Activated CD8-positive, alpha-beta T cell treated with anti-CD3 and anti-CD28 coated beads, Interleukin-2, amount 10 ng/mL, durations not matched to agents 7 days and 5 days (primary cell): ENCODE results near the gene CMC2. TPM values are rescaled to one million over a fixed set of nuclear protein-coding genes. Genes with fewer than 3 reads are reported as not detected.

Source experiments
- ATAC-seq: fragments of 150-1000 bp; cut with Tn5 transposase; one replicate; pipeline ENCODE4 v1.10.0; 2021; ENCODE audit warnings: moderate library complexity
- CTCF ChIA-PET: fragments of 350-600 bp; sonication (Branson Sonifier 250); formaldehyde crosslinking; loops from one replicate; lab custom pipeline; 2021; ENCODE audit warnings: antibody characterized with exemption; lab: Charles Lee
- POLR2A ChIA-PET: fragments of 350-600 bp; sonication (Branson Sonifier 250); formaldehyde crosslinking; loops from one replicate; lab custom pipeline; 2021; ENCODE audit warnings: antibody characterized with exemption; lab: Charles Lee
- DNase-seq: peaks from one replicate; pipeline ENCODE4 v3.0.0-alpha.2; 2020
- H3K27ac Mint-ChIP-seq: one replicate; pipeline ENCODE4 v1.8.0; 2021; ENCODE audit warnings: mild to moderate bottlenecking, mixed read lengths
- H3K27me3 Mint-ChIP-seq: one replicate; pipeline ENCODE4 v1.8.0; 2021; ENCODE audit warnings: low read depth, mixed read lengths
- H3K36me3 Mint-ChIP-seq: one replicate; pipeline ENCODE4 v1.8.0; 2021; ENCODE audit warnings: low read depth, mixed read lengths
- H3K4me1 Mint-ChIP-seq: one replicate; pipeline ENCODE4 v1.8.0; 2021; ENCODE audit warnings: low read depth, mixed read lengths
- H3K4me3 Mint-ChIP-seq: one replicate; pipeline ENCODE4 v1.8.0; 2021; ENCODE audit warnings: mild to moderate bottlenecking, mixed read lengths
- H3K9me3 Mint-ChIP-seq: one replicate; pipeline ENCODE4 v1.8.0; 2022; ENCODE audit warnings: mixed read lengths; ENCODE audit not compliant: insufficient read depth
- total RNA-seq, 2 experiments: library from RNA; stranded (reverse); gene quantifications; one replicate each; pipeline ENCODE4 v1.2.3, GENCODE V29; 2021

Gene CMC2
- 100 to 1,000 TPM in 1 of 2 experiments, 10 to 100 TPM in 1; 95.9 to 108 TPM for total RNA-seq

DNA sequence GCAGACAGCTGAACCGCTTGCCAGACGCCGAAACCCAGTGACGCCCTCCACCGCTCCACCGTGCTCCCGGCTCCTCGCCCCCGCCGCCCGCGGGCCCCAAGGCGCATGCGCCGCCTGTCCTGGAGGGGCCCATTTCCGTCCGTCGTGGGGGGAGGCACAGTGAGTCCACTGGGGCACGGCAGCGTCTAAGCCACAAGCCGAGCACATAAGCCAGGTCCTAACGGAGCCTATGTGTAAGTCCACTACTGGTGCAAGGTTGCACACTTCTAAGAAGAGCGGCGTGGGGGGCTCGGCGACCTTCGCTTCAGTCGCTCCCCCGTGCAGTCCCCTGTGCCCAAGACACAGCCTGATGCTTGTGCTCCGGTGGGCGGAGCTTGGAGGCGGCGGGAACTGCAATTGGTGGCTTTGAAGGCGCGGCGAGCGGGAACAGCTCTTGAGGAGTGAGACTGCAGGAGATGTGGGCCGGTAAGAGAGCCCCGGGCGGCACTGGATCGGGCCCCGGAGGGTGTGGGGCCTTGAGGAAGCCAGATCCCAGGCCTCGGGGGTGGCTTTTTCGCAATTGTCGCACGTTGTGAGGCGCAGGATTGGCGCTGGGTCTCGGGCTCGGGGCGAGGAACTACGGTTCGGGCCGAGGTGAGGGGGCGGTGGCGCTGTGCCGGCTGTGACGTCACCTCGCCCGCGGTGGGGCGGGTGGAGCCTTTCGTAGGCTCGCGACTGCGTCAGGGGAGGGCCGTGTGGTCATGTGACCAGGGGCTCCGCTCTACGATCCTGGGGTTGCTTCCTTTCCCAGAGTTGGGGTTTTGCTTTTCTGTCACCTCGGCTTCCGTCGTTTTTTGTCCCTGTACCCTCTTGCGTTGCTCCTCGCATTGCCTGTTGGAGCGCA is at the start of gene CMC2, which contains the start of gene CENPN:
Gene CMC2, minus strand, starts transcription at position 73 of the 883 bp plus-strand sequence. CDS start 9,491 bp downstream, outside the sequence.
Gene CENPN, plus strand, starts transcription at position 402 of the 883 bp plus-strand sequence. CDS start 4,726 bp downstream, outside the sequence.
- Mint-ChIP-seq H3K27ac (peak within 1 kb of the TSS; percentile 100), H3K4me1 (peaks cover 48% of the 10 kb centered on the region), H3K4me3 (peak within 1 kb of the TSS; percentile 87), H3K36me3 (peaks cover 30% of the 10 kb centered on the region), H3K27me3 (no peaks in the 10 kb centered on the region), H3K9me3 (no peaks in the 10 kb centered on the region)
- CTCF ChIA-PET: interaction anchor here (0.6 to 2.0 kb wide), 5 partner anchors 11 to 29 kb away, joined by 3 to 13 read pairs (median 3); partner anchors contain the start of gene ATMIN
- DNase-seq: peak; percentile 98
- ATAC-seq: peak; percentile 87
- POLR2A ChIA-PET: interaction anchor here (0.7 to 1.8 kb wide), 7 partner anchors 10 to 70 kb away, joined by 3 to 17 read pairs (median 3); partner anchors contain the start of genes ATMIN and C16orf46

DNA sequence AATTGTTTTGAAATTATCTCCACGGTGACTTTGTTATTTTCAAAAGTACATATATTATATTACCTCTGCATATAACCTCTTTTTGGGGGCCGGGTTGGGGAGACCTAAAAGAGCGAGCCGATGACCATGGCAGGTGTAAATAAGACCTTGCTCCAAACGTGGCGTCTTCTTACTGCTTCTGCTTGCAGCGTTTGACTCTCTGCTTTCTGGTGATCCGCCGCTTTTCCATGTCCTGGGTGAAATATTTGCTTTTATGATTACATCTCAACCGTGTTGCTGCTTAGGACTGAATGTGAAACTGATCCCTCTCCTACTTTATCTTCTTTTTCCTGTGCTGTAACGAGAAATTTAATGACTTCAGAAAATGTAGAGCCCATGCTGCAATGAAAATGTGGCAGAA is 47.1 kb upstream of the CMC2 start:
- Mint-ChIP-seq H3K9me3 (peaks cover 16% of the 10 kb centered on the region), H3K4me1 (no peaks in the 10 kb centered on the region), H3K27me3 (no peaks in the 10 kb centered on the region), H3K36me3 (peaks cover 7% of the 10 kb centered on the region), H3K27ac (no peak overlapping the region), H3K4me3 (no peak overlapping the region)
- no peak for DNase-seq
- ChIA-PET CTCF (no interaction called here), POLR2A (no interaction called here)
- no peak for ATAC-seq

- H3K27me3 Mint-ChIP-seq: no peaks in the 10 kb centered on the region
- peaks cover 54% of the 10 kb centered on the region for H3K36me3 Mint-ChIP-seq
- no peak overlapping the region for H3K27ac Mint-ChIP-seq
- ChIA-PET CTCF (interaction anchor here (1.7 kb wide), 1 partner anchor 34 kb away, joined by 4 read pairs; the partner anchor contains the start of gene C16orf46), POLR2A (no interaction called here)
- H3K4me3 Mint-ChIP-seq: no peak overlapping the region
- DNase-seq: no peak
- peaks cover 9% of the 10 kb centered on the region for H3K4me1 Mint-ChIP-seq
- ATAC-seq: no peak
- no peaks in the 10 kb centered on the region for H3K9me3 Mint-ChIP-seq
These were observed 36.1 kb upstream of the CMC2 start for GRCh38 chr16:81042821-81043220.

DNA sequence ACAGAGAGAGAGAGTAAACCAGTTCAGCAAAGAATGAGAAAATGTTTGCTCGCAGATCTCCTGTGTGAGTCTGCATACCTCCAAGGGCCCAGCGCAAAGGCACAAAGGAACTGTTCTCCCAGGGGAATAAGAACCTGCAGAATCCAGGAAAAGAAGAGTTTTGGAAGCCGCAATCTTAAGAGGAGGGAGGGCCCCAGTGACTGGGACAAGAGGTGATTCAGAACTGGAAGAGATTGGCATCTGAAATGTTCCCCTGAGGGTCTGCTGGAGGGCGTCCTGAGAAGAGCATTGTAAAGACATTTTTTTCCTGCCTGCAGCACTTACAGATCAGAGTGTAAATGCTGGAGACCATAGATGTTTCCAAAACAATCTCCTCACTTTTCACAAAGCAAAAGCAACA is 35.0 kb upstream of the CMC2 start:
- CTCF ChIA-PET: no interaction called here
- DNase-seq (no peak), ATAC-seq (no peak)
- peaks cover 57% of the 10 kb centered on the region for H3K36me3 Mint-ChIP-seq
- no peaks in the 10 kb centered on the region for H3K9me3 Mint-ChIP-seq
- POLR2A ChIA-PET: no interaction called here
- no peak overlapping the region for H3K27ac Mint-ChIP-seq
- no peaks in the 10 kb centered on the region for H3K27me3 Mint-ChIP-seq
- H3K4me3 Mint-ChIP-seq: no peak overlapping the region
- H3K4me1 Mint-ChIP-seq: peaks cover 20% of the 10 kb centered on the region

GRCh38 chr16:81040842-81041241 is 34.2 kb upstream of the CMC2 start:
- ChIA-PET POLR2A (no interaction called here), CTCF (no interaction called here)
- H3K36me3 Mint-ChIP-seq: peaks cover 56% of the 10 kb centered on the region
- DNase-seq (no peak), ATAC-seq (no peak)
- no peaks in the 10 kb centered on the region for H3K9me3 Mint-ChIP-seq
- H3K4me1 Mint-ChIP-seq: peaks cover 23% of the 10 kb centered on the region
- no peaks in the 10 kb centered on the region for H3K27me3 Mint-ChIP-seq
- no peak overlapping the region for H3K4me3 Mint-ChIP-seq
- H3K27ac Mint-ChIP-seq: no peak overlapping the region

GRCh38 chr16:81040131-81040530 is 33.4 kb upstream of the CMC2 start:
- no peaks in the 10 kb centered on the region for H3K9me3 Mint-ChIP-seq
- no peak for ATAC-seq
- no peak overlapping the region for H3K4me3 Mint-ChIP-seq
- peaks cover 26% of the 10 kb centered on the region for H3K4me1 Mint-ChIP-seq
- H3K27me3 Mint-ChIP-seq: no peaks in the 10 kb centered on the region
- CTCF ChIA-PET: no interaction called here
- H3K27ac Mint-ChIP-seq: no peak overlapping the region
- no peak for DNase-seq
- POLR2A ChIA-PET: no interaction called here
- H3K36me3 Mint-ChIP-seq: peaks cover 53% of the 10 kb centered on the region

DNA sequence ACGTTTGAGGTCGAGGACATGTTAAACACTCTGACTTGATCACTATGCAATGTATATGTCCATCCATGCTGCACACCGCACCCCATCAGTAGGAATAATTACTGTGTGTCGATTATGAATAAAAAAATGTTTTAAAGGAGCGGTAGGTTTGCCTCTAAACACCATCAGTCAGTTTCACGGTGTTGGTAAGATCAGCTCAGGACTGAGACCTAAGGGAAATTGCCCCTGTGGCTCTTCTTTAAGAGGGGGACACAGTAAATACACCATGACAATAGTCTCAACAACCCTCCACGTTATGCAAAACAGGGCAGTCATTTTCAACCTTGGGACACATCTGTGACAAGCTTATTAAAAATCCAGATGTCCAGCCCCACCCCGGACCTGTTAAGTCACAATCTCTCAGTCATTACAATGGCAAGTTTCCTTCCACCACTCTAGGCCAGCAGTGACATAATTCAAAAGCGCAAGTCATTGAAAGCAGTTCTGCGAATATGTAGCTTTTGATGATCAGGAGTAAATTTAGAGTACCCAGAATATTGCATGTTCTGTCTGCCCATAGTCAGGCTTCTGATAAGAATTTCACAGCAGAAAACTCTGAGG is 30.2 kb upstream of the CMC2 start:
- H3K27me3 Mint-ChIP-seq: no peaks in the 10 kb centered on the region
- ChIA-PET CTCF (interaction anchor here (1.2 to 4.6 kb wide), 13 partner anchors 8 to 699 kb away, joined by 3 to 107 read pairs (median 12); partner anchors contain the start of genes C16orf46, CENPN, CMC2 and GAN), POLR2A (interaction anchor here (0.6 to 3.0 kb wide), 8 partner anchors 22 to 278 kb away, joined by 3 to 29 read pairs (median 4); partner anchors contain the start of genes C16orf46, CENPN, CMC2 and GAN)
- H3K4me1 Mint-ChIP-seq: peaks cover 26% of the 10 kb centered on the region
- peak overlapping the region; percentile 80 for H3K4me3 Mint-ChIP-seq
- DNase-seq: no peak
- peaks cover 33% of the 10 kb centered on the region for H3K36me3 Mint-ChIP-seq
- peak overlapping the region; percentile 76 for H3K27ac Mint-ChIP-seq
- H3K9me3 Mint-ChIP-seq: no peaks in the 10 kb centered on the region
- no peak for ATAC-seq

GRCh38 chr16:81035975-81036750 is 29.5 kb upstream of the CMC2 start:
- peaks cover 33% of the 10 kb centered on the region for H3K36me3 Mint-ChIP-seq
- DNase-seq (peak; percentile 55), ATAC-seq (peak; percentile 77)
- peaks cover 26% of the 10 kb centered on the region for H3K4me1 Mint-ChIP-seq
- no peaks in the 10 kb centered on the region for H3K27me3 Mint-ChIP-seq
- H3K9me3 Mint-ChIP-seq: no peaks in the 10 kb centered on the region
- ChIA-PET POLR2A (interaction anchor here (0.6 to 3.0 kb wide), 8 partner anchors 21 to 279 kb away, joined by 3 to 29 read pairs (median 3); partner anchors contain the start of genes C16orf46, CENPN, CMC2 and GAN), CTCF (interaction anchor here (0.6 to 4.6 kb wide), 40 partner anchors 9 to 705 kb away, joined by 3 to 107 read pairs (median 4); partner anchors contain the start of genes C16orf46, CENPN, CMC2 and GAN)
- peak overlapping the region; percentile 80 for H3K4me3 Mint-ChIP-seq
- peak overlapping the region; percentile 76 for H3K27ac Mint-ChIP-seq

DNA sequence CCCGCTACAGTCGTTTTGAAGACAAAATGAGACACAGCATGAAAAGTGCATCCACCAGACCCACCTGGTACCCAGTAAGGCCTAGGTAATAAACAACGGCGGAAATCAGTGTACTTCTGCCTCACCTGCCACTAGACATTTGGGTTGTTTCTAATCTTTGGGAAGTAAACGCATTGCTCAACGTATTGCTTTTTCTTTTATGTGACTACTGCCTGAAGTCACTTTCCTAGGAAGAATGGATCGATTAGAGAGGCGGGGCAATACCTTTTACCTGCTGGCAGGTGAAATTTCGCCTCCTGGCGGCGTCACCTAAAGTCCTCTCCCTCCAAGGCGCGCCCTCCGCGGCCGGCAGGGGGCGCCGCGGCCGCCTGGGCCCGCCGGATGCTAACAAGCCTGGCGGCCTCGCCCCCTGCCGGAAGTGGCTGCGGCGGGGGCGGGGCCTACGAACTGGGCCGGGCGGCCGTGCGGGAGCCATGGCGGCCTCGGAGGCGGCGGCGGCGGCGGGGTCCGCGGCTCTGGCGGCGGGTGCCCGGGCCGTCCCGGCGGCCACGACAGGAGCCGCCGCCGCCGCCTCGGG is 28.8 kb upstream of the CMC2 start, which contains the start of gene ATMIN:
Gene ATMIN, plus strand, starts transcription at position 445 of the 577 bp plus-strand sequence. Its CDS starts 29 bp downstream, at position 474.
- peak within 1 kb of the TSS; percentile 76 for H3K27ac Mint-ChIP-seq
- no peaks in the 10 kb centered on the region for H3K9me3 Mint-ChIP-seq
- ChIA-PET CTCF (interaction anchor here (0.6 to 4.6 kb wide), 43 partner anchors 9 to 706 kb away, joined by 3 to 107 read pairs (median 4); partner anchors contain the start of genes C16orf46, CENPN, CMC2 and GAN), POLR2A (interaction anchor here (0.6 to 3.0 kb wide), 7 partner anchors 20 to 55 kb away, joined by 3 to 29 read pairs (median 3); partner anchors contain the start of genes C16orf46, CENPN and CMC2)
- DNase-seq (peak; percentile 88), ATAC-seq (peak; percentile 94)
- H3K4me1 Mint-ChIP-seq: peaks cover 26% of the 10 kb centered on the region
- H3K4me3 Mint-ChIP-seq: peak within 1 kb of the TSS; percentile 80
- no peaks in the 10 kb centered on the region for H3K27me3 Mint-ChIP-seq
- H3K36me3 Mint-ChIP-seq: peaks cover 34% of the 10 kb centered on the region

DNA sequence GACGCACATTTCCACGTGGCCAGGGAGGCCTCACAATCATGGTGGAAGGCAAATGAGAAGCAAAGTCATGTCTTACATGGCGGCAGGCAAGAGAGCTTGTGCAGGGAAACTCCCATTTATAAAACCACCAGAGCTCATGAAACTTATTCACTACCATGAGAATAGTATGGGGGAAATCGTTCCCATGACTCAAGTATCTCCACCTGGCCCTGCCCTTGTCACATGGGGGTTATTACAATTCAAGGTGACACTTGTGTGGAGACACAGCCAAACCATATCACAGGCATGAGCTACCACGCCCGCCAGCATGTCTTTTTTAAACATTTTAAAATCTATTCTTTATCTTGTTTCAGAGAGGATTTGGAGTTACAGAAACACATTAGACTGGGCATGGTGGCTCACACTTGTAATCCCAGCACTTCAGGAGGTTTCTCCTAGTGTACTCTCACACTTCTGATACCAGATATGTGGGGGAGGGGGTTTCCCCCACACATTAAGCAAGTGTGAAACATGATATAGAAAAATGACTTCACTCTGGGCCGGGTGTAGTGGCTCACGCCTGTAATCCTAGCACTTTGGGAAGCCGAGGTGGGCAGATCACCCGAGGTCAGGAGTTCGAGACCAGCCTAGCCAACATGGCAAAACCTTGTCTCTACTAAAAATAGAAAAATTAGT is 23.4 kb upstream of the CMC2 start:
- Mint-ChIP-seq H3K36me3 (peaks cover 54% of the 10 kb centered on the region), H3K9me3 (no peaks in the 10 kb centered on the region), H3K27me3 (no peaks in the 10 kb centered on the region), H3K27ac (no peak overlapping the region), H3K4me3 (no peak overlapping the region), H3K4me1 (no peaks in the 10 kb centered on the region)
- ATAC-seq (no peak), DNase-seq (no peak)
- ChIA-PET POLR2A (interaction anchor here (0.8 to 1.3 kb wide), 2 partner anchors 23 to 284 kb away, joined by 3 read pairs; partner anchors contain the start of genes CENPN, CMC2 and GAN), CTCF (no interaction called here)
